Heart right ventricle (tissue), 16 donors: Measurements from ENCODE around the gene MEIS3. TPM values are rescaled to one million over a fixed set of nuclear protein-coding genes. Genes with fewer than 3 reads are reported as not detected.

ENCODE experiments used
- ATAC-seq, 8 donors: fragments of 200-7000 bp; cut with Tn5 transposase; one replicate each; pipeline ENCODE4 v1.9.1; 2020; ENCODE audit warnings: mild to moderate bottlenecking in 8 of 8, moderate library complexity in 8 of 8, moderate number of reproducible peaks in 1 of 8
- DNase-seq, 2 donors: peaks; one replicate each; pipeline ENCODE4 v3.0.0-alpha.2; 2020
- H3K27ac ChIP-seq, 10 donors: fragments of 200-600 bp; sonication (generic) in 2 of 10; one replicate each; pipeline versions ENCODE4 v1.5.0 to v1.8.0; 2020 to 2022; ENCODE audit warnings: mild to moderate bottlenecking in 3 of 10
- H3K27me3 ChIP-seq, 7 donors: fragments of 200-600 bp; one replicate each; pipeline ENCODE4 v1.8.0; 2021 to 2022; ENCODE audit warnings: mild to moderate bottlenecking in 2 of 7
- H3K36me3 ChIP-seq, 9 donors: fragments of 200-600 bp; sonication (generic) in 1 of 9; one replicate each; pipeline versions ENCODE4 v1.5.0 to v1.8.0; 2020 to 2022; ENCODE audit warnings: mild to moderate bottlenecking in 2 of 9
- H3K4me1 ChIP-seq, 9 donors: fragments of 200-600 bp; sonication (generic) in 1 of 9; one replicate each; pipeline versions ENCODE4 v1.5.0 to v1.8.0; 2020 to 2022; ENCODE audit warnings: mild to moderate bottlenecking in 4 of 9
- H3K4me3 ChIP-seq, 10 donors: fragments of 200-600 bp; sonication (generic) in 2 of 10; one replicate each; pipeline versions ENCODE4 v1.5.0 to v1.8.0; 2020 to 2022; ENCODE audit warnings: mild to moderate bottlenecking in 7 of 10, moderate library complexity in 2 of 10
- H3K9me3 ChIP-seq, 11 donors: fragments of 200-600 bp in 10 of 11; sonication (generic) in 2 of 11; one replicate each; pipeline versions ENCODE4 v1.5.0 to v1.8.0; 2013 to 2022; ENCODE audit warnings: mild to moderate bottlenecking in 2 of 11, control low read depth in 1 of 11, moderate library complexity in 1 of 11
- WGBS, 2 donors: extraction: QIAGEN DNeasy Blood & Tissue Kit; methylation state at CpG; one replicate each; pipeline ENCODE4 v1.1.7; 2013; ENCODE audit warnings: inconsistent platforms in 1 of 2; 5-methylcytosine and 5-hydroxymethylcytosine counted together
- intact Hi-C, 10 donors: fragments of 100-400 bp; cut with DNase I; formaldehyde crosslinking; loops; one replicate each; pipeline versions ENCODE4 v1.11.1 to v1.14.2; 2022
- polyA plus RNA-seq, 2 donors: library from polyadenylated mRNA; stranded (reverse); fragments of 200-250 nt; gene quantifications; one replicate each; pipeline ENCODE4 v1.2.3, GENCODE V29; 2013
- total RNA-seq, 10 donors: library from RNA; stranded (reverse); fragmentation: NEBNext Ultra II Directional in 3 of 10; extraction: Animal tissue kit (Norgen Biotek cat#: 25700) in 3 of 10; gene quantifications; one replicate each; pipeline versions ENCODE4 v1.2.1 to v1.2.4, GENCODE V29; 2021 to 2023
- TF ChIP-seq, protein P1 (sequence below), 9 donors: fragments of 200-600 bp; sonication (generic) in 2 of 9; IDR thresholded peaks; one replicate each; pipeline versions ENCODE4 v1.5.0 to v1.8.0; 2021 to 2022; ENCODE audit warnings: antibody characterized with exemption in 9 of 9, mild to moderate bottlenecking in 5 of 9, moderate library complexity in 1 of 9
- donor health status: Arrhythmogenic right ventricular cardiomyopathy.
- donor health status: ischemic (EF 13 %, LVEDD 7.1; RV severe dilation, severe dysfunction).
- donor health status: healthy with polysubstance abuse.
- donor health status: DM: no; HTN: yes; CAD: no.
- donor health status: DM: no; HTN: no; CAD: no.
- donor health status: ischemic (EF 25% LVEDD 6.9; RV normal size, moderate dysfunction).
- donor health status: ischemic (EF 25% LVEDD 5.7; RV mildly dilated, moderate dysfunction).
- donor health status: healthy.
- donor health status: DM: yes; HTN: yes; CAD: no.
- donor health status: Ischemic cardiomyopathy.
- donor health status: ischemic (EF 35%, LVEDD 5.7; RV mildly dilated, moderate dysfunction).
- donor health status: nonischemic (EF 11% LVEDD 7.7; RV severe dilation, severe dysfunction).
- donor health status: DM: yes; HTN: yes; CAD: no.
- donor health status: PGD.
- donor health status: ischemic (EF 29% LVEDD 5.4; RV normal size, mild dysfunction).
- donor health status: nonischemic (EF 23%, LVEDD 6.1; RV moderate dilation, normal function).

MEIS3 gene
- total and polyA plus RNA-seq, 12 donors = 0.71 to 7.2 (median 2.5) TPM

DNA sequence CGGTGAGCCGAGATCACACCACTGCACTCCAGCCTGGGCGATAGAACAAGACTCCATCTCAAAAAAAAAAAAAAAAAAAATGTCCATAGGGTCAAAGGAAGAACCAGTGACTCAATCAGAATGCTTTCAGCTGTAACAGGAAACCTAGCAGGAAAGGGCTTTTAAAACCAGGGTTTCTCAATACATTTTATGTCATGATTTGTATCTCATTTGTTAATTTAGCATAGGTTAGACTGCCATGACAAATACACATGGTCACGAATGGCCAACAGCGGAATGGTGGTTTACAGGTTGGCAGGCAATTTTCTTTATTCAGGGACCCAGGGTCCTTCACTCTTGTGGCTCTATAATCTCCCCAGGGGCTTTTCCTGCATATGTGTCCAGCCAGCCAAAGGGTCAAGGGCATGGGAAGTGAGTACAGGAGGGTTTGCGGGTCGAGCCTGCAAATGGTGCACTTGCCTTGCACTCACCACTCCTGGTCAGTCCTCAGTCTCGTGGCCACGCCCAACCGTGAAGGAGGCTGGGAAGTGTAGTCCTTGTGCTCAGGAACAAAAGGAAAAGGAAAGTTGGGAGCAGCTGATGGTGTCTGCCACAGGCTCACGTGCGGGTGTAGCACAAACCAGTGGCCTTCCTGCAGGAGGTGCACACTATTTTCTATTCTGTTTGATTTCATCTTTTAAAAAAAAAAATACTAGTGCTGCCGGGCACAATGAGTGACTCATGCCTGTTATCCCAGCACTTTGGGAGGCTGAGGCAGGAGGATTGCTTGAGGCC lies 55.4 kb downstream of the MEIS3 start:
- WGBS, 2 donors = 84 to 85% methylated on average over 13 of the region's 13 CpGs
- no peak for ATAC-seq
- Histone ChIP-seq H3K9me3 (no peaks in the 10 kb centered on the region), H3K36me3 (peaks cover 0 to 100% (median 54%) of the 10 kb centered on the region in 9 donors), H3K4me3 (no peak overlapping the region), H3K4me1 (peaks cover 0 to 17% (median 0%) of the 10 kb centered on the region in 9 donors), H3K27me3 (no peaks in the 10 kb centered on the region), H3K27ac (peak overlapping the region in 1 of 10 donors; percentile 79)
- DNase-seq = no peak
- intact Hi-C loops = no loop called here
- TF ChIP-seq, protein P1, sequence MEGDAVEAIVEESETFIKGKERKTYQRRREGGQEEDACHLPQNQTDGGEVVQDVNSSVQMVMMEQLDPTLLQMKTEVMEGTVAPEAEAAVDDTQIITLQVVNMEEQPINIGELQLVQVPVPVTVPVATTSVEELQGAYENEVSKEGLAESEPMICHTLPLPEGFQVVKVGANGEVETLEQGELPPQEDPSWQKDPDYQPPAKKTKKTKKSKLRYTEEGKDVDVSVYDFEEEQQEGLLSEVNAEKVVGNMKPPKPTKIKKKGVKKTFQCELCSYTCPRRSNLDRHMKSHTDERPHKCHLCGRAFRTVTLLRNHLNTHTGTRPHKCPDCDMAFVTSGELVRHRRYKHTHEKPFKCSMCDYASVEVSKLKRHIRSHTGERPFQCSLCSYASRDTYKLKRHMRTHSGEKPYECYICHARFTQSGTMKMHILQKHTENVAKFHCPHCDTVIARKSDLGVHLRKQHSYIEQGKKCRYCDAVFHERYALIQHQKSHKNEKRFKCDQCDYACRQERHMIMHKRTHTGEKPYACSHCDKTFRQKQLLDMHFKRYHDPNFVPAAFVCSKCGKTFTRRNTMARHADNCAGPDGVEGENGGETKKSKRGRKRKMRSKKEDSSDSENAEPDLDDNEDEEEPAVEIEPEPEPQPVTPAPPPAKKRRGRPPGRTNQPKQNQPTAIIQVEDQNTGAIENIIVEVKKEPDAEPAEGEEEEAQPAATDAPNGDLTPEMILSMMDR (IDR thresholded peaks at IDR 0.05) = no peak

DNA sequence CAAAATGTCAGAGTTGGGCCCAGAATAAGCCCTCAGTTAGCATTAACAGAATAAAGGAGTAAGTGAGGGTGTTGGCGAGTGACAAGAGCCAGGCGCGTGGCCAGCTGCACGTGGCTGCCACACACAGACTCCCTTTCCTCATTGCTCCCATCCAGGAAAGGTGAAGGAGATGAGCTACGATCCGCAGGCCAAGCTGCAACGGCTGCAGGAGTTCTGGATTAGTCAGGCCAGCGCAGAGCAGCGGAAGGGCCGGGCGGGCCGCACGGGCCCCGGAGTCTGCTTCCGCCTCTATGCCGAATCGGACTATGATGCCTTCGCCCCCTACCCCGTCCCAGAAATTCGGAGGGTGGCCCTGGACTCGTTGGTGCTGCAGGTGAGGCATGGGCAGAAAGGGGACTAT lies 57.0 kb downstream of the MEIS3 start:
- H3K27ac ChIP-seq = no peak overlapping the region
- no peak overlapping the region for H3K4me3 ChIP-seq
- WGBS, 2 donors = 90 to 91% methylated on average over 21 of the region's 21 CpGs
- peaks cover 6 to 100% (median 68%) of the 10 kb centered on the region in 9 donors for H3K36me3 ChIP-seq
- intact Hi-C loops = no loop called here
- ATAC-seq = no peak
- TF ChIP-seq, protein P1 (IDR thresholded peaks at IDR 0.05) = no peak
- H3K9me3 ChIP-seq = peaks cover 0 to 4% (median 0%) of the 10 kb centered on the region in 11 donors
- no peak for DNase-seq
- H3K4me1 ChIP-seq = peaks cover 0 to 17% (median 0%) of the 10 kb centered on the region in 9 donors
- no peaks in the 10 kb centered on the region for H3K27me3 ChIP-seq

DNA sequence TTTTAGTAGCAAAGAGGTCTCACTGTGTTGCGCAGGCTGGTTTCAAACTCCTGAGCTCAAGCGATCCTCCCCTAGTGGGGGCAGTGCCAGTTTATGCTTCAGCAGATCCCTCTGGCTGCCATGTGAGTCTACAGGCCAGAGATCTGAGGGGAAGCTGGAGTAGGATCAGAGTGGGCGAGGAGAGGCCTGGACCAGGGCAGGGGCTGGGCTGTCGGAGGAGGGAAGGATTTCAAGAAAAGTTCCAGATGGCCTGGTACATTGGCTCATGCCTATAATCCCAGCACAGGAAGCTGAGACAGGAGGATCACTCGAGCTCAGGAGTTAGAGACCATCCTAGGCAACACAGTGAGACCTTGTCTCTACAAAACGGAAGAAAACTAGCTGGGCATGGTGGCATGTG lies 60.4 kb downstream of the MEIS3 start:
- WGBS, 2 donors = 82 to 85% methylated on average over 6 of the region's 6 CpGs
- intact Hi-C loops = loop anchor here in 1 of 10 donors (5.0 kb wide), 1 partner anchor 1022 kb away; no protein-coding TSS in a partner anchor
- H3K4me1 ChIP-seq = peaks cover 0 to 9% (median 0%) of the 10 kb centered on the region in 9 donors

More for the DNA sequence above, 60.4 kb downstream of the MEIS3 start:
- Histone ChIP-seq H3K36me3 (peaks cover 6 to 100% (median 87%) of the 10 kb centered on the region in 9 donors), H3K4me3 (no peak overlapping the region), H3K27ac (no peak overlapping the region), H3K27me3 (no peaks in the 10 kb centered on the region), H3K9me3 (peaks cover 0 to 7% (median 0%) of the 10 kb centered on the region in 11 donors)
- DNase-seq (no peak), ATAC-seq (no peak)
- TF ChIP-seq, protein P1 (IDR thresholded peaks at IDR 0.05) = no peak
